GM23338 (cell line): ENCODE measurements around the gene PPP6R3.

Experiments used
- CREB1 ChIP-seq: fragments of 250-450 bp; sonication (Bioruptor Pico); IDR thresholded peaks from 2 replicates; pipeline ENCODE4 v1.5.0; 2020; ENCODE audit warnings: low read depth, mild to moderate bottlenecking, moderate library complexity
- EZH2 ChIP-seq: fragments of 200-600 bp; sonication (generic); IDR thresholded peaks from one replicate; pipeline ENCODE4 v1.8.0; 2017; ENCODE audit warnings: antibody characterized with exemption, mild to moderate bottlenecking, low read depth; ENCODE audit not compliant: unreplicated experiment
- EZH2phosphoT487 ChIP-seq: fragments of 200-600 bp; sonication (generic); IDR thresholded peaks from one replicate; pipeline ENCODE4 v1.8.1; 2018; ENCODE audit warnings: antibody characterized with exemption; ENCODE audit not compliant: unreplicated experiment
- JUNB ChIP-seq: IDR thresholded peaks from one replicate; pipeline ENCODE4 v1.6.1; 2016; ENCODE audit warnings: antibody characterized with exemption; ENCODE audit not compliant: unreplicated experiment
- POLR2AphosphoS5 ChIP-seq: IDR thresholded peaks from 2 replicates; pipeline ENCODE4 v1.6.1; 2016; ENCODE audit warnings: antibody characterized with exemption, low read depth
- STAT1 ChIP-seq: IDR thresholded peaks from one replicate; pipeline ENCODE4 v1.6.1; 2016; ENCODE audit warnings: antibody characterized with exemption; ENCODE audit not compliant: unreplicated experiment
- ZNF331 ChIP-seq: fragments of 250-450 bp; sonication (Bioruptor Pico); IDR thresholded peaks from 2 replicates; pipeline ENCODE4 v1.5.0; 2020; ENCODE audit warnings: low read depth, mild to moderate bottlenecking, moderate library complexity
- TF ChIP-seq, protein P1 (sequence below), 2 experiments: fragments of 200-600 bp in 1 of 2; sonication (generic) in 1 of 2; conservative IDR thresholded peaks; 2 replicates each; pipeline versions ENCODE4 v1.5.1 to v1.6.1; 2016 to 2017; ENCODE audit warnings: antibody characterized with exemption in 2 of 2, low read depth in 2 of 2, mild to moderate bottlenecking in 2 of 2, moderate library complexity in 1 of 2
- TF ChIP-seq, protein P2 (sequence below): IDR thresholded peaks from one replicate; pipeline ENCODE4 v1.6.1; 2018; ENCODE audit warnings: antibody characterized with exemption; ENCODE audit not compliant: unreplicated experiment
- TF ChIP-seq, protein P3 (sequence below): IDR thresholded peaks from 2 replicates; pipeline ENCODE4 v1.6.1; 2016; ENCODE audit warnings: antibody characterized with exemption

DNA sequence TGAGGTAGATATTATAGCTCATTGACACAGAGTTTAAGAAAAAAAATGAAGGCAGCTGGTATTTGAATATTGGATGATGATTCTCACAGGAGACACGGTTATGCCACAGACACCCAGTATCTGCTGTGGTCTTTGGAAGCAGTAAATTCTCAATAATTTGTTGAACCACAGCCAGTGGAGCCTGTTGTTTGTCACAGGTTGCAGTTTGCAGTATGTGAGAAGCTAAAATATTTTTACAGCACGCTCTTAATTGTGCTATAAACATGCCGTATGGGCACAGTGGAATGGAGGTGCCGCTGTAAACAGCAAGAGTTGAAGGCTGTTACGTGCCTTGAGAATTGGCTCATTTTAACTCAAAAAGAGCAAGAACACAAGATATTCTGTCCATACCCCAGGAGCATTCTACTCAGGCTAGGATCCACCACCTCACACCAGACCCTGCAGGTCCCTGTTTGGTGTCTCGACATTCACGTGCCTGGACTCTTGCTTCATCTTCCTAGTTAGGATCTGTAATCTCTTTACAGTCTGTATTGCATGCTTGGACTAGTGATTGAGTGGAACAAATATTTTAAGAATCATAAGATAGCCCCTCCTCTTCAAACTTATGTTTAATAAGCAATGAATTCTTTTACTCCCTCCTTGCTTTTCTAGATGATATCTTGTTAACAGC lies 129.1 kb downstream of the PPP6R3 start:
- TF ChIP-seq EZH2 (no peak), POLR2AphosphoS5 (no peak), CREB1 (CRISPR knock-in tag) (no peak), EZH2phosphoT487 (no peak), ZNF331 (CRISPR knock-in tag) (no peak), STAT1 (no peak), JUNB (no peak)
- TF ChIP-seq, protein P1, sequence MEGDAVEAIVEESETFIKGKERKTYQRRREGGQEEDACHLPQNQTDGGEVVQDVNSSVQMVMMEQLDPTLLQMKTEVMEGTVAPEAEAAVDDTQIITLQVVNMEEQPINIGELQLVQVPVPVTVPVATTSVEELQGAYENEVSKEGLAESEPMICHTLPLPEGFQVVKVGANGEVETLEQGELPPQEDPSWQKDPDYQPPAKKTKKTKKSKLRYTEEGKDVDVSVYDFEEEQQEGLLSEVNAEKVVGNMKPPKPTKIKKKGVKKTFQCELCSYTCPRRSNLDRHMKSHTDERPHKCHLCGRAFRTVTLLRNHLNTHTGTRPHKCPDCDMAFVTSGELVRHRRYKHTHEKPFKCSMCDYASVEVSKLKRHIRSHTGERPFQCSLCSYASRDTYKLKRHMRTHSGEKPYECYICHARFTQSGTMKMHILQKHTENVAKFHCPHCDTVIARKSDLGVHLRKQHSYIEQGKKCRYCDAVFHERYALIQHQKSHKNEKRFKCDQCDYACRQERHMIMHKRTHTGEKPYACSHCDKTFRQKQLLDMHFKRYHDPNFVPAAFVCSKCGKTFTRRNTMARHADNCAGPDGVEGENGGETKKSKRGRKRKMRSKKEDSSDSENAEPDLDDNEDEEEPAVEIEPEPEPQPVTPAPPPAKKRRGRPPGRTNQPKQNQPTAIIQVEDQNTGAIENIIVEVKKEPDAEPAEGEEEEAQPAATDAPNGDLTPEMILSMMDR (conservative IDR thresholded peaks at IDR 0.05; ENCODE audit: low read depth in 2 of 2) = no peak
- TF ChIP-seq, protein P2, sequence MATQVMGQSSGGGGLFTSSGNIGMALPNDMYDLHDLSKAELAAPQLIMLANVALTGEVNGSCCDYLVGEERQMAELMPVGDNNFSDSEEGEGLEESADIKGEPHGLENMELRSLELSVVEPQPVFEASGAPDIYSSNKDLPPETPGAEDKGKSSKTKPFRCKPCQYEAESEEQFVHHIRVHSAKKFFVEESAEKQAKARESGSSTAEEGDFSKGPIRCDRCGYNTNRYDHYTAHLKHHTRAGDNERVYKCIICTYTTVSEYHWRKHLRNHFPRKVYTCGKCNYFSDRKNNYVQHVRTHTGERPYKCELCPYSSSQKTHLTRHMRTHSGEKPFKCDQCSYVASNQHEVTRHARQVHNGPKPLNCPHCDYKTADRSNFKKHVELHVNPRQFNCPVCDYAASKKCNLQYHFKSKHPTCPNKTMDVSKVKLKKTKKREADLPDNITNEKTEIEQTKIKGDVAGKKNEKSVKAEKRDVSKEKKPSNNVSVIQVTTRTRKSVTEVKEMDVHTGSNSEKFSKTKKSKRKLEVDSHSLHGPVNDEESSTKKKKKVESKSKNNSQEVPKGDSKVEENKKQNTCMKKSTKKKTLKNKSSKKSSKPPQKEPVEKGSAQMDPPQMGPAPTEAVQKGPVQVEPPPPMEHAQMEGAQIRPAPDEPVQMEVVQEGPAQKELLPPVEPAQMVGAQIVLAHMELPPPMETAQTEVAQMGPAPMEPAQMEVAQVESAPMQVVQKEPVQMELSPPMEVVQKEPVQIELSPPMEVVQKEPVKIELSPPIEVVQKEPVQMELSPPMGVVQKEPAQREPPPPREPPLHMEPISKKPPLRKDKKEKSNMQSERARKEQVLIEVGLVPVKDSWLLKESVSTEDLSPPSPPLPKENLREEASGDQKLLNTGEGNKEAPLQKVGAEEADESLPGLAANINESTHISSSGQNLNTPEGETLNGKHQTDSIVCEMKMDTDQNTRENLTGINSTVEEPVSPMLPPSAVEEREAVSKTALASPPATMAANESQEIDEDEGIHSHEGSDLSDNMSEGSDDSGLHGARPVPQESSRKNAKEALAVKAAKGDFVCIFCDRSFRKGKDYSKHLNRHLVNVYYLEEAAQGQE = no peak
- TF ChIP-seq, protein P3, sequence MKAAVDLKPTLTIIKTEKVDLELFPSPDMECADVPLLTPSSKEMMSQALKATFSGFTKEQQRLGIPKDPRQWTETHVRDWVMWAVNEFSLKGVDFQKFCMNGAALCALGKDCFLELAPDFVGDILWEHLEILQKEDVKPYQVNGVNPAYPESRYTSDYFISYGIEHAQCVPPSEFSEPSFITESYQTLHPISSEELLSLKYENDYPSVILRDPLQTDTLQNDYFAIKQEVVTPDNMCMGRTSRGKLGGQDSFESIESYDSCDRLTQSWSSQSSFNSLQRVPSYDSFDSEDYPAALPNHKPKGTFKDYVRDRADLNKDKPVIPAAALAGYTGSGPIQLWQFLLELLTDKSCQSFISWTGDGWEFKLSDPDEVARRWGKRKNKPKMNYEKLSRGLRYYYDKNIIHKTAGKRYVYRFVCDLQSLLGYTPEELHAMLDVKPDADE = no peak
